Liver (tissue), 3 donors: ENCODE measurements around the gene POU2F3.
A peak's percentile ranks its signal among the peaks of the same experiment; 100 is the strongest.

ENCODE experiments used
- FOXA1 ChIP-seq: IDR thresholded peaks from 2 replicates; pipeline ENCODE4 v1.6.1; 2016; ENCODE audit warnings: antibody characterized with exemption
- GABPA ChIP-seq, 2 donors: IDR thresholded peaks in 1 of 2; conservative IDR thresholded peaks in 1 of 2; 2 replicates each; pipeline ENCODE4 v1.6.1; 2016; ENCODE audit warnings: antibody characterized with exemption in 2 of 2, mild to moderate bottlenecking in 1 of 2, moderate library complexity in 1 of 2
- YY1 ChIP-seq: IDR thresholded peaks from 2 replicates; pipeline ENCODE4 v1.6.1; 2016; ENCODE audit warnings: antibody characterized with exemption, mild to moderate bottlenecking
- TF ChIP-seq, protein P1 (sequence below): fragments of 150-350 bp; IDR thresholded peaks from 2 replicates; pipeline ENCODE4 v1.5.1; 2017; ENCODE audit warnings: improper control_type of control experiment, low read depth, low read length; ENCODE audit not compliant: missing input control
- TF ChIP-seq, protein P2 (sequence below): IDR thresholded peaks from 2 replicates; pipeline ENCODE4 v1.6.1; 2016; ENCODE audit warnings: antibody characterized with exemption, mild to moderate bottlenecking
- donor health status: healthy.
- donor health status: healthy.

DNA sequence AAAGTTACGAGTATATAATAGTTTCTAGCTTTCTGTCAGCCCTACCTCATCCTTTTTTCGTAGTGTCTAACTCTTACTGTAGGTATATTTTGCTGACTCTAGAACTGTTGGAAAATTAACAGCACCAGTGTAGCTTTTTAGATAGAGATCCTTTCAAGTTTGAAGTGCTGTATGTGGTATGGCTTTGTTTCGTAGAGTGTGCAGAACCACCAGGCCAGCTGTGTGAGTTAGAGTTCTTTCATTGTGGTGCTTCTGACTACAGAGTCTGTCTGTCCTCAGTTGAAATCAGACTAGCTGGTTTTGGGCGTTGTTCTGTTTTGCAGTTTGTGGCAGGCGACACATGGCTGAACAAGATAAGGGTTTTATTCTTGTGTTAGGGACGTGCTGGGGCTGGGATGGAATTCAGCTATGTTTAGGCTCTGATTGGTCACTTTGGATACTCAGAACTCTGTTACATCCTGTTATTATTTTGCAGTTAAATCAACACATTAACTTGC, 99.5 kb downstream of the POU2F3 start:
- TF ChIP-seq YY1 (peak; percentile 23), FOXA1 (no peak), GABPA (IDR thresholded peaks at IDR 0.05 in 1 of 2, conservative IDR thresholded peaks at IDR 0.05 in 1 of 2) (no peak)
- TF ChIP-seq, protein P1, sequence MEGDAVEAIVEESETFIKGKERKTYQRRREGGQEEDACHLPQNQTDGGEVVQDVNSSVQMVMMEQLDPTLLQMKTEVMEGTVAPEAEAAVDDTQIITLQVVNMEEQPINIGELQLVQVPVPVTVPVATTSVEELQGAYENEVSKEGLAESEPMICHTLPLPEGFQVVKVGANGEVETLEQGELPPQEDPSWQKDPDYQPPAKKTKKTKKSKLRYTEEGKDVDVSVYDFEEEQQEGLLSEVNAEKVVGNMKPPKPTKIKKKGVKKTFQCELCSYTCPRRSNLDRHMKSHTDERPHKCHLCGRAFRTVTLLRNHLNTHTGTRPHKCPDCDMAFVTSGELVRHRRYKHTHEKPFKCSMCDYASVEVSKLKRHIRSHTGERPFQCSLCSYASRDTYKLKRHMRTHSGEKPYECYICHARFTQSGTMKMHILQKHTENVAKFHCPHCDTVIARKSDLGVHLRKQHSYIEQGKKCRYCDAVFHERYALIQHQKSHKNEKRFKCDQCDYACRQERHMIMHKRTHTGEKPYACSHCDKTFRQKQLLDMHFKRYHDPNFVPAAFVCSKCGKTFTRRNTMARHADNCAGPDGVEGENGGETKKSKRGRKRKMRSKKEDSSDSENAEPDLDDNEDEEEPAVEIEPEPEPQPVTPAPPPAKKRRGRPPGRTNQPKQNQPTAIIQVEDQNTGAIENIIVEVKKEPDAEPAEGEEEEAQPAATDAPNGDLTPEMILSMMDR: no peak
- TF ChIP-seq, protein P2, sequence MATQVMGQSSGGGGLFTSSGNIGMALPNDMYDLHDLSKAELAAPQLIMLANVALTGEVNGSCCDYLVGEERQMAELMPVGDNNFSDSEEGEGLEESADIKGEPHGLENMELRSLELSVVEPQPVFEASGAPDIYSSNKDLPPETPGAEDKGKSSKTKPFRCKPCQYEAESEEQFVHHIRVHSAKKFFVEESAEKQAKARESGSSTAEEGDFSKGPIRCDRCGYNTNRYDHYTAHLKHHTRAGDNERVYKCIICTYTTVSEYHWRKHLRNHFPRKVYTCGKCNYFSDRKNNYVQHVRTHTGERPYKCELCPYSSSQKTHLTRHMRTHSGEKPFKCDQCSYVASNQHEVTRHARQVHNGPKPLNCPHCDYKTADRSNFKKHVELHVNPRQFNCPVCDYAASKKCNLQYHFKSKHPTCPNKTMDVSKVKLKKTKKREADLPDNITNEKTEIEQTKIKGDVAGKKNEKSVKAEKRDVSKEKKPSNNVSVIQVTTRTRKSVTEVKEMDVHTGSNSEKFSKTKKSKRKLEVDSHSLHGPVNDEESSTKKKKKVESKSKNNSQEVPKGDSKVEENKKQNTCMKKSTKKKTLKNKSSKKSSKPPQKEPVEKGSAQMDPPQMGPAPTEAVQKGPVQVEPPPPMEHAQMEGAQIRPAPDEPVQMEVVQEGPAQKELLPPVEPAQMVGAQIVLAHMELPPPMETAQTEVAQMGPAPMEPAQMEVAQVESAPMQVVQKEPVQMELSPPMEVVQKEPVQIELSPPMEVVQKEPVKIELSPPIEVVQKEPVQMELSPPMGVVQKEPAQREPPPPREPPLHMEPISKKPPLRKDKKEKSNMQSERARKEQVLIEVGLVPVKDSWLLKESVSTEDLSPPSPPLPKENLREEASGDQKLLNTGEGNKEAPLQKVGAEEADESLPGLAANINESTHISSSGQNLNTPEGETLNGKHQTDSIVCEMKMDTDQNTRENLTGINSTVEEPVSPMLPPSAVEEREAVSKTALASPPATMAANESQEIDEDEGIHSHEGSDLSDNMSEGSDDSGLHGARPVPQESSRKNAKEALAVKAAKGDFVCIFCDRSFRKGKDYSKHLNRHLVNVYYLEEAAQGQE: no peak
